Ramos (cell line): Measurements from ENCODE around the gene UBAC2.

Experiments used
- in situ Hi-C: fragments of 300-500 bp; cut with MboI; formaldehyde crosslinking; loops from one replicate; pipeline ENCODE4 v1.14.3; 2022; ENCODE audit warnings: low sequenced_read_pairs; ENCODE audit not compliant: unreplicated experiment

UBAC2 gene

GRCh38 chr13:99417201-99418102 lies 216.8 kb downstream of the UBAC2 start:
- in situ Hi-C loops: no loop called here

GRCh38 chr13:99418103-99418842 lies 217.6 kb downstream of the UBAC2 start:
- in situ Hi-C loops: no loop called here

GRCh38 chr13:99418843-99419140 lies 218.1 kb downstream of the UBAC2 start:
- in situ Hi-C loops: no loop called here

GRCh38 chr13:99419591-99420243 lies 219.1 kb downstream of the UBAC2 start:
- in situ Hi-C loops: no loop called here

- in situ Hi-C loops: no loop called here
Measured at GRCh38 chr13:99421271-99421670, 220.6 kb downstream of the UBAC2 start.

- in situ Hi-C loops: no loop called here
Measured at GRCh38 chr13:99421758-99422585, 221.3 kb downstream of the UBAC2 start.

GRCh38 chr13:99422586-99423220 lies 222.0 kb downstream of the UBAC2 start:
- in situ Hi-C loops: no loop called here

GRCh38 chr13:99425485-99426341 lies 225.1 kb downstream of the UBAC2 start:
- in situ Hi-C loops: no loop called here

- in situ Hi-C loops: no loop called here
Measured at GRCh38 chr13:99426426-99426825, 225.8 kb downstream of the UBAC2 start.

- in situ Hi-C loops: no loop called here
Measured at GRCh38 chr13:99429670-99430069, 229.0 kb downstream of the UBAC2 start.

GRCh38 chr13:99431927-99432608 lies 231.4 kb downstream of the UBAC2 start:
- in situ Hi-C loops: no loop called here

GRCh38 chr13:99432609-99433542 lies 232.2 kb downstream of the UBAC2 start:
- in situ Hi-C loops: no loop called here

GRCh38 chr13:99433543-99434075 lies 233.0 kb downstream of the UBAC2 start:
- in situ Hi-C loops: no loop called here

GRCh38 chr13:99434258-99434788 lies 233.7 kb downstream of the UBAC2 start:
- in situ Hi-C loops: no loop called here

- in situ Hi-C loops: loop anchor here (5.0 kb wide), 3 partner anchors 48 to 258 kb away; no protein-coding TSS in a partner anchor
Measured at GRCh38 chr13:99435116-99435515, 234.5 kb downstream of the UBAC2 start.

GRCh38 chr13:99435998-99436397 lies 235.3 kb downstream of the UBAC2 start:
- in situ Hi-C loops: loop anchor here (5.0 kb wide), 3 partner anchors 49 to 259 kb away; no protein-coding TSS in a partner anchor
